ENCODE measurements around the gene NET1.

NET1 gene

GRCh38 chr10:5443429-5443828 lies 31.1 kb downstream of the NET1 start:
- DNase-seq (ENCODE audit: low read depth), result no peak

- DNase-seq (ENCODE audit: low read depth), result no peak
Observed at GRCh38 chr10:5445006-5445405, 32.6 kb downstream of the NET1 start.

- peak; percentile 83 for DNase-seq (ENCODE audit: low read depth)
Observed at GRCh38 chr10:5446390-5446926, 34.1 kb downstream of the NET1 start.

GRCh38 chr10:5447056-5447455 lies 34.7 kb downstream of the NET1 start:
- DNase-seq (ENCODE audit: low read depth), result no peak

GRCh38 chr10:5447611-5448071 lies 35.3 kb downstream of the NET1 start:
- no peak for DNase-seq (ENCODE audit: low read depth)

GRCh38 chr10:5448333-5449001 lies 36.1 kb downstream of the NET1 start:
- DNase-seq (ENCODE audit: low read depth), result no peak

GRCh38 chr10:5449227-5449626 lies 36.9 kb downstream of the NET1 start:
- no peak for DNase-seq (ENCODE audit: low read depth)

- DNase-seq (ENCODE audit: low read depth), result no peak
Observed at GRCh38 chr10:5449823-5450222, 37.5 kb downstream of the NET1 start.

GRCh38 chr10:5450605-5451384 lies 38.4 kb downstream of the NET1 start:
- DNase-seq (ENCODE audit: low read depth), result no peak

GRCh38 chr10:5453749-5454489 lies 41.6 kb downstream of the NET1 start:
- DNase-seq (ENCODE audit: low read depth), result no peak

- no peak for DNase-seq (ENCODE audit: low read depth)
Observed at GRCh38 chr10:5456563-5456962, 44.2 kb downstream of the NET1 start.

- no peak for DNase-seq (ENCODE audit: low read depth)
Observed at GRCh38 chr10:5457741-5458140, 45.4 kb downstream of the NET1 start.

GRCh38 chr10:5458425-5458824 lies 46.1 kb downstream of the NET1 start:
- no peak for DNase-seq (ENCODE audit: low read depth)

GRCh38 chr10:5458949-5459747 lies 46.8 kb downstream of the NET1 start:
- DNase-seq (ENCODE audit: low read depth), result no peak

GRCh38 chr10:5460468-5461202 lies 48.3 kb downstream of the NET1 start:
- no peak for DNase-seq (ENCODE audit: low read depth)

GRCh38 chr10:5461203-5461588 lies 48.8 kb downstream of the NET1 start:
- DNase-seq (ENCODE audit: low read depth), result no peak

GRCh38 chr10:5461914-5462840 lies 49.8 kb downstream of the NET1 start:
- no peak for DNase-seq (ENCODE audit: low read depth)

- DNase-seq (ENCODE audit: low read depth), result no peak
Observed at GRCh38 chr10:5462841-5463293, 50.5 kb downstream of the NET1 start.

GRCh38 chr10:5464546-5464945 lies 52.2 kb downstream of the NET1 start:
- DNase-seq (ENCODE audit: low read depth), result no peak

- no peak for DNase-seq (ENCODE audit: low read depth)
Observed at GRCh38 chr10:5465976-5466450, 53.7 kb downstream of the NET1 start.
